IMR-90 (cell line): Measurements from ENCODE around the gene IFTAP.

Experiments
- CEBPB ChIP-seq: IDR thresholded peaks from 2 replicates; pipeline ENCODE4 v1.6.1; 2012; ENCODE audit warnings: low read depth, low read length, improper control_type of control experiment
- CTCF ChIP-seq: conservative IDR thresholded peaks from 2 replicates; pipeline ENCODE4 v1.5.1; 2012; ENCODE audit warnings: mild to moderate bottlenecking, low read depth, low read length, improper control_type of control experiment
- ELK1 ChIP-seq: fragments of 150-350 bp; IDR thresholded peaks from 2 replicates; pipeline ENCODE4 v1.6.1; 2016; ENCODE audit warnings: low read depth, mild to moderate bottlenecking, low read length, moderate library complexity, borderline replicate concordance
- MAFK ChIP-seq: IDR thresholded peaks from 2 replicates; pipeline ENCODE4 v1.6.1; 2012; ENCODE audit warnings: low read depth, low read length, improper control_type of control experiment
- MAZ ChIP-seq: IDR thresholded peaks from 2 replicates; pipeline ENCODE4 v1.6.1; 2012; ENCODE audit warnings: low read depth, mild to moderate bottlenecking, low read length, improper control_type of control experiment, moderate library complexity, borderline replicate concordance
- MXI1 ChIP-seq: IDR thresholded peaks from 2 replicates; pipeline ENCODE4 v1.6.1; 2012; ENCODE audit warnings: low read depth, mild to moderate bottlenecking, low read length, moderate library complexity, borderline replicate concordance
- POLR2A ChIP-seq: IDR thresholded peaks from 2 replicates; pipeline ENCODE4 v1.6.1; 2012; ENCODE audit warnings: mild to moderate bottlenecking, low read depth, low read length
- RAD21 ChIP-seq: IDR thresholded peaks from 2 replicates; pipeline ENCODE4 v1.6.1; 2012; ENCODE audit warnings: low read length, improper control_type of control experiment
- RCOR1 ChIP-seq: IDR thresholded peaks from 2 replicates; pipeline ENCODE4 v1.6.1; 2012; ENCODE audit warnings: mild to moderate bottlenecking, low read length, improper control_type of control experiment; ENCODE audit not compliant: insufficient replicate concordance
- RFX5 ChIP-seq: IDR thresholded peaks from 2 replicates; pipeline ENCODE4 v1.8.0; 2012; ENCODE audit warnings: low read depth, mild to moderate bottlenecking, low read length, moderate library complexity
- SMC3 ChIP-seq: fragments of 150-350 bp; IDR thresholded peaks from 2 replicates; pipeline ENCODE4 v1.6.1; 2016; ENCODE audit warnings: low read depth, mild to moderate bottlenecking, antibody characterized with exemption, low read length, moderate library complexity
- USF2 ChIP-seq: fragments of 150-350 bp; IDR thresholded peaks from 2 replicates; pipeline ENCODE4 v1.6.1; 2017; ENCODE audit warnings: mild to moderate bottlenecking, antibody characterized with exemption, low read length, low read depth

GRCh38 chr11:36615826-36616225, 21.5 kb downstream of the IFTAP start:
- TF ChIP-seq RAD21, result no peak
- no peak for TF ChIP-seq CTCF
- no peak for TF ChIP-seq CEBPB
- no peak for TF ChIP-seq USF2
- no peak for TF ChIP-seq POLR2A
- TF ChIP-seq RFX5, result no peak
- TF ChIP-seq SMC3, result no peak
- TF ChIP-seq MXI1, result no peak
- TF ChIP-seq RCOR1, result no peak
- TF ChIP-seq ELK1, result no peak
- no peak for TF ChIP-seq MAFK
- TF ChIP-seq MAZ, result no peak
